ENCODE results near the gene TEF. TPM values are rescaled to one million over a fixed set of nuclear protein-coding genes. Genes with fewer than 3 reads are reported as not detected.

Gene TEF
- total and polyA plus RNA-seq, 2 donors = 5.0 to 5.4 TPM

GRCh38 chr22:41350087-41350486 lies 31.7 kb upstream of the TEF start:
- Histone ChIP-seq H3K27ac (ENCODE audit: low read depth in 1 of 2, low read length in 1 of 2) (no peak overlapping the region), H3K27me3 (ENCODE audit: control insufficient read depth in 2 of 2, insufficient read depth in 1 of 2, low read length in 1 of 2) (no peaks in the 10 kb centered on the region), H3K4me1 (ENCODE audit: control insufficient read depth in 2 of 2, insufficient read depth in 2 of 2, low read length in 2 of 2) (no peaks in the 10 kb centered on the region), H3K9me3 (ENCODE audit: control insufficient read depth in 2 of 2, insufficient read depth in 1 of 2, low read length in 1 of 2) (no peaks in the 10 kb centered on the region), H3K4me3 (ENCODE audit: low read length in 2 of 2) (no peak overlapping the region), H3K36me3 (ENCODE audit: control insufficient read depth in 2 of 2, insufficient read depth in 2 of 2, low read length in 1 of 2) (peaks cover 52 to 84% of the 10 kb centered on the region in 2 donors)
- DNase-seq (ENCODE audit: low read depth in 6 of 9, low spot score in 9 of 9) = no peak
- 97% methylated on average over 4 of the region's 4 CpGs for WGBS

- WGBS = 96% methylated on average over 5 of the region's 5 CpGs
These were observed 30.7 kb upstream of the TEF start for GRCh38 chr22:41351011-41351410.

GRCh38 chr22:41352058-41352457 lies 29.7 kb upstream of the TEF start:
- Histone ChIP-seq H3K9me3 (ENCODE audit: control insufficient read depth in 2 of 2, insufficient read depth in 1 of 2, low read length in 1 of 2) (no peaks in the 10 kb centered on the region), H3K27me3 (ENCODE audit: control insufficient read depth in 2 of 2, insufficient read depth in 1 of 2, low read length in 1 of 2) (no peaks in the 10 kb centered on the region), H3K4me1 (ENCODE audit: control insufficient read depth in 2 of 2, insufficient read depth in 2 of 2, low read length in 2 of 2) (no peaks in the 10 kb centered on the region), H3K36me3 (ENCODE audit: control insufficient read depth in 2 of 2, insufficient read depth in 2 of 2, low read length in 1 of 2) (peaks cover 60 to 90% of the 10 kb centered on the region in 2 donors), H3K27ac (ENCODE audit: low read depth in 1 of 2, low read length in 1 of 2) (no peak overlapping the region), H3K4me3 (ENCODE audit: low read length in 2 of 2) (no peak overlapping the region)
- 96% methylated on average over 6 of the region's 6 CpGs for WGBS
- no peak for DNase-seq (ENCODE audit: low read depth in 6 of 9, low spot score in 9 of 9)

More at GRCh38 chr22:41351011-41351410, 30.7 kb upstream of the TEF start:
- no peaks in the 10 kb centered on the region for H3K9me3 ChIP-seq (ENCODE audit: control insufficient read depth in 2 of 2, insufficient read depth in 1 of 2, low read length in 1 of 2)
- H3K4me3 ChIP-seq (ENCODE audit: low read length in 2 of 2) = no peak overlapping the region
- no peaks in the 10 kb centered on the region for H3K4me1 ChIP-seq (ENCODE audit: control insufficient read depth in 2 of 2, insufficient read depth in 2 of 2, low read length in 2 of 2)
- H3K27ac ChIP-seq (ENCODE audit: low read depth in 1 of 2, low read length in 1 of 2) = no peak overlapping the region
- H3K27me3 ChIP-seq (ENCODE audit: control insufficient read depth in 2 of 2, insufficient read depth in 1 of 2, low read length in 1 of 2) = no peaks in the 10 kb centered on the region
- peaks cover 57 to 86% of the 10 kb centered on the region in 2 donors for H3K36me3 ChIP-seq (ENCODE audit: control insufficient read depth in 2 of 2, insufficient read depth in 2 of 2, low read length in 1 of 2)
- no peak for DNase-seq (ENCODE audit: low read depth in 6 of 9, low spot score in 9 of 9)

GRCh38 chr22:41353862-41354575 lies 27.7 kb upstream of the TEF start:
- Histone ChIP-seq H3K9me3 (ENCODE audit: control insufficient read depth in 2 of 2, insufficient read depth in 1 of 2, low read length in 1 of 2) (no peaks in the 10 kb centered on the region), H3K27ac (ENCODE audit: low read depth in 1 of 2, low read length in 1 of 2) (no peak overlapping the region), H3K36me3 (ENCODE audit: control insufficient read depth in 2 of 2, insufficient read depth in 2 of 2, low read length in 1 of 2) (peaks cover 76 to 87% of the 10 kb centered on the region in 2 donors), H3K27me3 (ENCODE audit: control insufficient read depth in 2 of 2, insufficient read depth in 1 of 2, low read length in 1 of 2) (no peaks in the 10 kb centered on the region), H3K4me1 (ENCODE audit: control insufficient read depth in 2 of 2, insufficient read depth in 2 of 2, low read length in 2 of 2) (no peaks in the 10 kb centered on the region), H3K4me3 (ENCODE audit: low read length in 2 of 2) (no peak overlapping the region)
- no peak for DNase-seq (ENCODE audit: low read depth in 6 of 9, low spot score in 9 of 9)
- WGBS = 97% methylated on average over 10 of the region's 10 CpGs

GRCh38 chr22:41354979-41355378 lies 26.8 kb upstream of the TEF start:
- Histone ChIP-seq H3K27me3 (ENCODE audit: control insufficient read depth in 2 of 2, insufficient read depth in 1 of 2, low read length in 1 of 2) (no peaks in the 10 kb centered on the region), H3K4me3 (ENCODE audit: low read length in 2 of 2) (no peak overlapping the region), H3K36me3 (ENCODE audit: control insufficient read depth in 2 of 2, insufficient read depth in 2 of 2, low read length in 1 of 2) (peaks cover 79 to 81% of the 10 kb centered on the region in 2 donors), H3K4me1 (ENCODE audit: control insufficient read depth in 2 of 2, insufficient read depth in 2 of 2, low read length in 2 of 2) (no peaks in the 10 kb centered on the region), H3K27ac (ENCODE audit: low read depth in 1 of 2, low read length in 1 of 2) (no peak overlapping the region), H3K9me3 (ENCODE audit: control insufficient read depth in 2 of 2, insufficient read depth in 1 of 2, low read length in 1 of 2) (no peaks in the 10 kb centered on the region)
- DNase-seq (ENCODE audit: low read depth in 6 of 9, low spot score in 9 of 9) = no peak
- 95% methylated on average over 10 of the region's 10 CpGs for whole genome bisulfite sequencing

GRCh38 chr22:41355895-41356294 lies 25.8 kb upstream of the TEF start:
- 98% methylated on average over 17 of the region's 17 CpGs for WGBS
- Histone ChIP-seq H3K27ac (ENCODE audit: low read depth in 1 of 2, low read length in 1 of 2) (no peak overlapping the region), H3K4me1 (ENCODE audit: control insufficient read depth in 2 of 2, insufficient read depth in 2 of 2, low read length in 2 of 2) (no peaks in the 10 kb centered on the region), H3K27me3 (ENCODE audit: control insufficient read depth in 2 of 2, insufficient read depth in 1 of 2, low read length in 1 of 2) (no peaks in the 10 kb centered on the region), H3K4me3 (ENCODE audit: low read length in 2 of 2) (no peak overlapping the region), H3K36me3 (ENCODE audit: control insufficient read depth in 2 of 2, insufficient read depth in 2 of 2, low read length in 1 of 2) (peaks cover 71 to 72% of the 10 kb centered on the region in 2 donors), H3K9me3 (ENCODE audit: control insufficient read depth in 2 of 2, insufficient read depth in 1 of 2, low read length in 1 of 2) (no peaks in the 10 kb centered on the region)
- no peak for DNase-seq (ENCODE audit: low read depth in 6 of 9, low spot score in 9 of 9)

- Histone ChIP-seq H3K4me1 (ENCODE audit: control insufficient read depth in 2 of 2, insufficient read depth in 2 of 2, low read length in 2 of 2) (no peaks in the 10 kb centered on the region), H3K4me3 (ENCODE audit: low read length in 2 of 2) (no peak overlapping the region), H3K36me3 (ENCODE audit: control insufficient read depth in 2 of 2, insufficient read depth in 2 of 2, low read length in 1 of 2) (peaks cover 65% of the 10 kb centered on the region in 2 donors), H3K9me3 (ENCODE audit: control insufficient read depth in 2 of 2, insufficient read depth in 1 of 2, low read length in 1 of 2) (no peaks in the 10 kb centered on the region), H3K27me3 (ENCODE audit: control insufficient read depth in 2 of 2, insufficient read depth in 1 of 2, low read length in 1 of 2) (no peaks in the 10 kb centered on the region), H3K27ac (ENCODE audit: low read depth in 1 of 2, low read length in 1 of 2) (no peak overlapping the region)
- DNase-seq (ENCODE audit: low read depth in 6 of 9, low spot score in 9 of 9) = no peak
- 98% methylated on average over 25 of the region's 25 CpGs for WGBS
These were observed 25.2 kb upstream of the TEF start for GRCh38 chr22:41356430-41357028.

GRCh38 chr22:41357191-41357590 lies 24.6 kb upstream of the TEF start:
- H3K4me1 ChIP-seq (ENCODE audit: control insufficient read depth in 2 of 2, insufficient read depth in 2 of 2, low read length in 2 of 2) = no peaks in the 10 kb centered on the region
- WGBS = 98% methylated on average over 16 of the region's 16 CpGs
- H3K27me3 ChIP-seq (ENCODE audit: control insufficient read depth in 2 of 2, insufficient read depth in 1 of 2, low read length in 1 of 2) = no peaks in the 10 kb centered on the region
- no peaks in the 10 kb centered on the region for H3K9me3 ChIP-seq (ENCODE audit: control insufficient read depth in 2 of 2, insufficient read depth in 1 of 2, low read length in 1 of 2)
- H3K36me3 ChIP-seq (ENCODE audit: control insufficient read depth in 2 of 2, insufficient read depth in 2 of 2, low read length in 1 of 2) = peaks cover 60% of the 10 kb centered on the region in 2 donors
- DNase-seq (ENCODE audit: low read depth in 6 of 9, low spot score in 9 of 9) = no peak
- no peak overlapping the region for H3K4me3 ChIP-seq (ENCODE audit: low read length in 2 of 2)
- no peak overlapping the region for H3K27ac ChIP-seq (ENCODE audit: low read depth in 1 of 2, low read length in 1 of 2)

- Histone ChIP-seq H3K9me3 (ENCODE audit: control insufficient read depth in 2 of 2, insufficient read depth in 1 of 2, low read length in 1 of 2) (no peaks in the 10 kb centered on the region), H3K36me3 (ENCODE audit: control insufficient read depth in 2 of 2, insufficient read depth in 2 of 2, low read length in 1 of 2) (peaks cover 49 to 53% of the 10 kb centered on the region in 2 donors), H3K4me3 (ENCODE audit: low read length in 2 of 2) (no peak overlapping the region), H3K27ac (ENCODE audit: low read depth in 1 of 2, low read length in 1 of 2) (no peak overlapping the region), H3K27me3 (ENCODE audit: control insufficient read depth in 2 of 2, insufficient read depth in 1 of 2, low read length in 1 of 2) (no peaks in the 10 kb centered on the region), H3K4me1 (ENCODE audit: control insufficient read depth in 2 of 2, insufficient read depth in 2 of 2, low read length in 2 of 2) (no peaks in the 10 kb centered on the region)
- WGBS = 96% methylated on average over 17 of the region's 17 CpGs
- DNase-seq (ENCODE audit: low read depth in 6 of 9, low spot score in 9 of 9) = no peak
These were observed 22.8 kb upstream of the TEF start for GRCh38 chr22:41358927-41359326.
